HepG2 (cell line): ENCODE measurements around the gene GTF3C5. TPM values are rescaled to one million over a fixed set of nuclear protein-coding genes. Genes with fewer than 3 reads are reported as not detected.
A peak's percentile ranks its signal among the peaks of the same experiment; 100 is the strongest.

Source experiments
- ATAC-seq: fragments of 200-7000 bp; cut with Tn5 transposase; 3 replicates; pipeline ENCODE4 v1.9.1; 2020; ENCODE audit warnings: mild to moderate bottlenecking, moderate library complexity
- BruUV-seq: library from RNA; stranded (reverse); fragments of 400-500 nt; replicated peaks from 2 replicates; lab custom pipeline; 2021; lab: Mats Ljungman, UMichigan
- CTCF ChIA-PET: fragments of 300-600 bp; formaldehyde crosslinking; extraction: SDS; loops from one replicate; lab custom pipeline; 2021; ENCODE audit warnings: low total read pairs, inconsistent platforms, low intra/inter-chr PET ratio; lab: Yijun Ruan, JAX
- POLR2A ChIA-PET: fragments of 350-600 bp; sonication (Branson Sonifier 250); formaldehyde crosslinking; loops from one replicate; lab custom pipeline; 2020; ENCODE audit warnings: antibody characterized with exemption, inconsistent platforms; lab: Yijun Ruan, JAX
- DNase-seq: peaks from one replicate; pipeline ENCODE4 v3.0.0-alpha.2; 2015; ENCODE audit warnings: low spot score
- FAIRE-seq: peaks from 3 replicates; lab custom pipeline; 2011; peaks lifted over from hg19 to GRCh38; lab: Jason Lieb, UNC
- H2AFZ ChIP-seq: one replicate; pipeline ENCODE4 v1.6.1; 2011; ENCODE audit warnings: low read length, inconsistent platforms
- H3K27ac ChIP-seq: fragments of 300-600 bp; 3 replicates; pipeline ENCODE4 v1.8.0; 2011; ENCODE audit warnings: mixed run types, mild to moderate bottlenecking, mixed read lengths, low read length, inconsistent platforms; ENCODE audit not compliant: insufficient read depth; ENCODE audit errors: extremely low read length
- H3K27me3 ChIP-seq, 2 experiments: fragments of 200-600 bp in 1 of 2; 2 replicates in 1 of 2; 3 replicates in 1 of 2; pipeline versions ENCODE4 v1.6.0 to v1.8.0; 2011; ENCODE audit warnings: low read length in 2 of 2, mild to moderate bottlenecking in 2 of 2, moderate library complexity in 2 of 2, inconsistent platforms in 1 of 2; ENCODE audit not compliant: insufficient read depth in 2 of 2, control insufficient read depth in 1 of 2
- H3K36me3 ChIP-seq, 2 experiments: fragments of 200-600 bp in 1 of 2; replicated peaks in 1 of 2; 2 replicates in 1 of 2; 3 replicates in 1 of 2; pipeline versions ENCODE4 v1.5.1 to v1.8.0; 2011; ENCODE audit warnings: low read length in 2 of 2, inconsistent platforms in 1 of 2; ENCODE audit not compliant: insufficient read depth in 2 of 2, control insufficient read depth in 1 of 2
- H3K4me1 ChIP-seq: 2 replicates; pipeline ENCODE4 v1.5.1; 2012; ENCODE audit warnings: low read length, inconsistent platforms; ENCODE audit not compliant: insufficient read depth
- H3K4me2 ChIP-seq: 2 replicates; pipeline ENCODE4 v1.6.0; 2011; ENCODE audit warnings: low read depth, low read length, inconsistent platforms
- H3K4me3 ChIP-seq, 3 experiments: fragments of 200-600 bp in 1 of 3; sonication (generic), shearing (Covaris generic) in 1 of 3; replicated peaks in 1 of 3; 2 replicates each; pipeline ENCODE4 v1.5.1; 2011 to 2016; ENCODE audit warnings: low read length in 3 of 3, inconsistent platforms in 2 of 3, low read depth in 2 of 3, mild to moderate bottlenecking in 2 of 3, control low read depth in 1 of 3, mixed read lengths in 1 of 3; ENCODE audit not compliant: insufficient read depth in 1 of 3
- H3K79me2 ChIP-seq: one replicate; pipeline ENCODE4 v1.6.1; 2011; ENCODE audit warnings: low read length, inconsistent platforms; ENCODE audit not compliant: insufficient read depth
- H3K9ac ChIP-seq: 2 replicates; pipeline ENCODE4 v1.6.0; 2011; ENCODE audit warnings: mild to moderate bottlenecking, low read depth, low read length, inconsistent platforms; ENCODE audit not compliant: insufficient read depth
- H3K9me3 ChIP-seq: 2 replicates; pipeline ENCODE4 v1.5.1; 2012; ENCODE audit warnings: mild to moderate bottlenecking, low read length
- H4K20me1 ChIP-seq: 2 replicates; pipeline ENCODE4 v1.6.0; 2011; ENCODE audit warnings: inconsistent platforms, mild to moderate bottlenecking, low read length, moderate library complexity; ENCODE audit not compliant: insufficient read depth
- GATAD2A ChIP-seq: IDR thresholded peaks from 2 replicates; pipeline ENCODE4 v1.6.1; 2016
- KAT2B ChIP-seq: fragments of 150-350 bp; IDR thresholded peaks from 2 replicates; pipeline ENCODE4 v1.6.1; 2014; ENCODE audit warnings: low read depth, low read length, borderline replicate concordance
- PITX1 ChIP-seq: sonication (generic); formaldehyde crosslinking; IDR thresholded peaks from 2 replicates; pipeline ENCODE4 v1.5.1; 2020; ENCODE audit warnings: mild to moderate bottlenecking, missing genetic modification reagents
- ZBTB3 ChIP-seq: sonication (generic); formaldehyde crosslinking; IDR thresholded peaks from 2 replicates; pipeline ENCODE4 v1.4.0; 2020; ENCODE audit warnings: low read depth, mild to moderate bottlenecking, moderate library complexity, missing genetic modification reagents, borderline replicate concordance
- ZMYM2 ChIP-seq: sonication (generic); formaldehyde crosslinking; IDR thresholded peaks from 2 replicates; pipeline ENCODE4 v1.8.0; 2022; ENCODE audit warnings: mild to moderate bottlenecking, missing genetic modification reagents
- ZNF263 ChIP-seq: sonication (generic); formaldehyde crosslinking; IDR thresholded peaks from 2 replicates; pipeline ENCODE4 v1.4.0; 2020; ENCODE audit warnings: missing genetic modification reagents
- ZNF274 ChIP-seq: sonication (generic); formaldehyde crosslinking; IDR thresholded peaks from 2 replicates; pipeline ENCODE4 v1.5.1; 2020; ENCODE audit warnings: mild to moderate bottlenecking, missing genetic modification reagents
- ZNF335 ChIP-seq: sonication (generic); formaldehyde crosslinking; IDR thresholded peaks from 2 replicates; pipeline ENCODE4 v1.4.0; 2020; ENCODE audit warnings: missing genetic modification reagents
- ZNF629 ChIP-seq: sonication (generic); formaldehyde crosslinking; conservative IDR thresholded peaks from 2 replicates; pipeline ENCODE4 v1.5.0; 2020; ENCODE audit warnings: missing genetic modification reagents
- ZSCAN31 ChIP-seq: sonication (generic); formaldehyde crosslinking; IDR thresholded peaks from 2 replicates; pipeline ENCODE4 v1.5.0; 2020; ENCODE audit warnings: low read depth, mild to moderate bottlenecking, missing genetic modification reagents
- WGBS: methylation state at CpG from one replicate; pipeline ENCODE4 v1.1.6; 2017; ENCODE audit warnings: low lambda C conversion rate; 5-methylcytosine and 5-hydroxymethylcytosine counted together
- in situ Hi-C: cut with HindIII; loops from 2 replicates; pipeline ENCODE4 v1.10.0; 2017; ENCODE audit warnings: low pct_unique_long_range_greater_than_20kb; ENCODE audit not compliant: extremely low pct_ligation_motif_present
- intact Hi-C: fragments of 100-400 bp; cut with micrococcal nuclease; formaldehyde crosslinking; loops from one replicate; pipeline ENCODE4 v1.10.0; 2022; ENCODE audit not compliant: unreplicated experiment
- polyA plus RNA-seq, 8 experiments: library from polyadenylated mRNA; depleted of rRNA in 3 of 8; stranded (reverse) in 7 of 8; unstranded in 1 of 8; fragments of >200 nt; fragmentation: Illumina TruSeq in 4 of 8; extraction: Trizol in 4 of 8; gene quantifications; 2 replicates each; pipeline versions ENCODE4 v1.2.1 to v1.2.3, GENCODE V29; 2011 to 2016; ENCODE audit warnings: low read depth in 4 of 8, missing spikeins in 1 of 8, mixed read lengths in 1 of 8; ENCODE audit not compliant: insufficient read depth in 1 of 8
- total RNA-seq, 5 experiments: library from RNA; depleted of rRNA; stranded (reverse); fragments of >200 nt; fragmentation: Illumina TruSeq; extraction: Trizol; gene quantifications; 2 replicates each; pipeline ENCODE4 v1.2.3, GENCODE V29; 2016; ENCODE audit warnings: low read depth in 1 of 5
- TF ChIP-seq, protein P1 (sequence below): sonication (generic); formaldehyde crosslinking; IDR thresholded peaks from 2 replicates; pipeline ENCODE4 v1.5.0; 2020; ENCODE audit warnings: mild to moderate bottlenecking, missing genetic modification reagents, moderate library complexity

GTF3C5 gene
- total and polyA plus RNA-seq, 2 of the 13 experiments (the other 11 are each of a cell fraction or from before 2014, with no cell fraction given), result 66.9 to 92.6 TPM

- no peak overlapping the region for H3K4me2 ChIP-seq
- H4K20me1 ChIP-seq, result no peaks in the 10 kb centered on the region
- FAIRE-seq (no peak), DNase-seq (no peak), ATAC-seq (no peak)
- POLR2A ChIA-PET, result no interaction called here
- H3K27ac ChIP-seq, result no peak overlapping the region
- in situ Hi-C loops (no loop called here), intact Hi-C loops (no loop called here)
- 84% methylated on average over 10 of the region's 11 CpGs for WGBS
- no TSS peak for BruUV-seq
- H3K9ac ChIP-seq, result no peak overlapping the region
- TF ChIP-seq ZNF274 (CRISPR knock-in tag) (0 out of 2 replicates have a peak, but pooled peaks have one; percentile 7), ZNF629 (CRISPR knock-in tag) (peak; percentile 61), PITX1 (CRISPR knock-in tag) (no peak)
- no peaks in the 10 kb centered on the region for H3K79me2 ChIP-seq
- peaks cover 56% of the 10 kb centered on the region for H3K4me1 ChIP-seq
- CTCF ChIA-PET, result no interaction called here
- H3K36me3 ChIP-seq, result no peaks in the 10 kb centered on the region
- no peak overlapping the region for H2AFZ ChIP-seq
- H3K4me3 ChIP-seq, result no peak overlapping the region
- no peaks in the 10 kb centered on the region for H3K9me3 ChIP-seq
- H3K27me3 ChIP-seq, result peaks cover 5 to 35% of the 10 kb centered on the region in 2 experiments; a peak in 3 of 5 replicates
These were observed 47.2 kb upstream of the GTF3C5 start for GRCh38 chr9:132983491-132984201.

GRCh38 chr9:132984202-132985070 is 46.4 kb upstream of the GTF3C5 start:
- Histone ChIP-seq H3K36me3 (no peaks in the 10 kb centered on the region), H3K4me1 (peaks cover 49% of the 10 kb centered on the region), H3K27ac (no peak overlapping the region), H3K27me3 (peaks cover 5 to 32% of the 10 kb centered on the region in 2 experiments; a peak in 3 of 5 replicates), H3K9me3 (no peaks in the 10 kb centered on the region), H3K4me3 (no peak overlapping the region), H3K79me2 (no peaks in the 10 kb centered on the region), H3K9ac (no peak overlapping the region), H4K20me1 (no peaks in the 10 kb centered on the region), H3K4me2 (no peak overlapping the region), H2AFZ (no peak overlapping the region)
- intact Hi-C loops (no loop called here), in situ Hi-C loops (no loop called here)
- TF ChIP-seq ZNF263 (CRISPR knock-in tag), result peak; percentile 56; the same call in 1 of the 2 replicates
- no peak for TF ChIP-seq ZBTB3 (CRISPR knock-in tag)
- TF ChIP-seq ZMYM2 (CRISPR knock-in tag), result no peak
- no peak for TF ChIP-seq KAT2B
- no peak for TF ChIP-seq ZSCAN31
- TF ChIP-seq ZNF335 (CRISPR knock-in tag), result no peak
- TF ChIP-seq, protein P1, sequence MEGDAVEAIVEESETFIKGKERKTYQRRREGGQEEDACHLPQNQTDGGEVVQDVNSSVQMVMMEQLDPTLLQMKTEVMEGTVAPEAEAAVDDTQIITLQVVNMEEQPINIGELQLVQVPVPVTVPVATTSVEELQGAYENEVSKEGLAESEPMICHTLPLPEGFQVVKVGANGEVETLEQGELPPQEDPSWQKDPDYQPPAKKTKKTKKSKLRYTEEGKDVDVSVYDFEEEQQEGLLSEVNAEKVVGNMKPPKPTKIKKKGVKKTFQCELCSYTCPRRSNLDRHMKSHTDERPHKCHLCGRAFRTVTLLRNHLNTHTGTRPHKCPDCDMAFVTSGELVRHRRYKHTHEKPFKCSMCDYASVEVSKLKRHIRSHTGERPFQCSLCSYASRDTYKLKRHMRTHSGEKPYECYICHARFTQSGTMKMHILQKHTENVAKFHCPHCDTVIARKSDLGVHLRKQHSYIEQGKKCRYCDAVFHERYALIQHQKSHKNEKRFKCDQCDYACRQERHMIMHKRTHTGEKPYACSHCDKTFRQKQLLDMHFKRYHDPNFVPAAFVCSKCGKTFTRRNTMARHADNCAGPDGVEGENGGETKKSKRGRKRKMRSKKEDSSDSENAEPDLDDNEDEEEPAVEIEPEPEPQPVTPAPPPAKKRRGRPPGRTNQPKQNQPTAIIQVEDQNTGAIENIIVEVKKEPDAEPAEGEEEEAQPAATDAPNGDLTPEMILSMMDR (CRISPR knock-in tag), result no peak
- TF ChIP-seq GATAD2A (CRISPR knock-in tag), result no peak
- DNase-seq (no peak), FAIRE-seq (no peak), ATAC-seq (no peak)
- ChIA-PET CTCF (no interaction called here), POLR2A (no interaction called here)
- WGBS, result 50% methylated on average over 16 of the region's 20 CpGs
- BruUV-seq, result no TSS peak
